MM.1S (cell line): ENCODE results near the gene SEMA6C.

ENCODE experiments used
- DNase-seq: peaks from one replicate; pipeline ENCODE4 v3.0.0-alpha.2; 2015
- H2AFZ ChIP-seq: fragments of 300-600 bp; sonication (generic); 2 replicates; pipeline ENCODE4 v1.6.0; 2016; ENCODE audit warnings: antibody characterized with exemption, low read length
- H3F3A ChIP-seq: fragments of 300-600 bp; sonication (generic); 2 replicates; pipeline ENCODE4 v1.6.1; 2016; ENCODE audit warnings: mild to moderate bottlenecking, antibody characterized with exemption, low read length, moderate library complexity, mixed read lengths; ENCODE audit not compliant: insufficient read depth
- H3K27ac ChIP-seq: fragments of 300-600 bp; sonication (generic); 2 replicates; pipeline ENCODE4 v1.5.1; 2016; ENCODE audit warnings: mild to moderate bottlenecking, low read length
- H3K27me3 ChIP-seq: fragments of 300-600 bp; sonication (generic); replicated peaks from 2 replicates; pipeline ENCODE4 v1.6.0; 2016; ENCODE audit warnings: low read length; ENCODE audit not compliant: insufficient read depth
- H3K36me3 ChIP-seq: fragments of 300-600 bp; sonication (generic); replicated peaks from 2 replicates; pipeline ENCODE4 v1.6.1; 2016; ENCODE audit warnings: mild to moderate bottlenecking, low read length, mixed read lengths; ENCODE audit not compliant: insufficient read depth
- H3K4me1 ChIP-seq: fragments of 300-600 bp; sonication (generic); 2 replicates; pipeline ENCODE4 v1.6.1; 2016; ENCODE audit warnings: low read length, mixed read lengths
- H3K4me2 ChIP-seq: fragments of 300-600 bp; sonication (generic); 2 replicates; pipeline ENCODE4 v1.6.0; 2016; ENCODE audit warnings: low read depth, low read length
- H3K4me3 ChIP-seq: fragments of 300-600 bp; sonication (generic); 2 replicates; pipeline ENCODE4 v1.5.1; 2016; ENCODE audit warnings: low read length, mixed read lengths
- H3K79me2 ChIP-seq: fragments of 300-600 bp; sonication (generic); 2 replicates; pipeline ENCODE4 v1.6.1; 2016; ENCODE audit warnings: mixed run types, low read length, mixed read lengths
- H3K9ac ChIP-seq: fragments of 300-600 bp; sonication (generic); 2 replicates; pipeline ENCODE4 v1.6.1; 2016; ENCODE audit warnings: low read length, mixed read lengths
- H3K9me2 ChIP-seq: fragments of 300-600 bp; sonication (generic); replicated peaks from 2 replicates; pipeline ENCODE4 v1.6.1; 2016; ENCODE audit warnings: mild to moderate bottlenecking, low read length, mixed read lengths; ENCODE audit not compliant: insufficient read depth
- H3K9me3 ChIP-seq: fragments of 300-600 bp; sonication (generic); replicated peaks from 2 replicates; pipeline ENCODE4 v1.6.1; 2016; ENCODE audit warnings: mild to moderate bottlenecking, low read length, mixed read lengths; ENCODE audit not compliant: insufficient read depth
- H4K20me1 ChIP-seq: fragments of 300-600 bp; sonication (generic); 2 replicates; pipeline ENCODE4 v1.6.1; 2016; ENCODE audit warnings: mild to moderate bottlenecking, low read length, moderate library complexity, mixed read lengths; ENCODE audit not compliant: insufficient read depth
- CTCF ChIP-seq: fragments of 300-600 bp; sonication (generic); IDR thresholded peaks from 2 replicates; pipeline ENCODE4 v1.5.1; 2016; ENCODE audit warnings: antibody characterized with exemption, low read length, mixed read lengths
- EZH2 ChIP-seq: fragments of 300-600 bp; sonication (generic); optimal IDR thresholded peaks from 2 replicates; pipeline ENCODE3; 2017; ENCODE audit warnings: low read depth, mild to moderate bottlenecking, antibody characterized with exemption, low read length, mixed read lengths
- EZH2phosphoT487 ChIP-seq: fragments of 300-600 bp; sonication (generic); IDR thresholded peaks from 2 replicates; pipeline ENCODE4 v1.6.1; 2018; ENCODE audit warnings: antibody characterized with exemption, low read length

SEMA6C gene

GRCh38 chr1:151146072-151146411 lies 389 bp downstream of the SEMA6C start:
- peaks cover 15% of the 10 kb centered on the region for H3K27me3 ChIP-seq
- H3F3A ChIP-seq, result no peaks in the 10 kb centered on the region
- no peaks in the 10 kb centered on the region for H3K9me3 ChIP-seq
- H3K4me1 ChIP-seq, result peaks cover 8% of the 10 kb centered on the region; the same call in 1 of the 2 replicates
- H2AFZ ChIP-seq, result peak overlapping the region; percentile 99
- no peak for DNase-seq
- no peak for TF ChIP-seq EZH2
- TF ChIP-seq CTCF, result no peak
- no peak for TF ChIP-seq EZH2phosphoT487
- H3K4me3 ChIP-seq, result peak overlapping the region; percentile 96
- no peaks in the 10 kb centered on the region for H4K20me1 ChIP-seq
- no peaks in the 10 kb centered on the region for H3K36me3 ChIP-seq
- H3K9me2 ChIP-seq, result no peaks in the 10 kb centered on the region
- peak overlapping the region; percentile 56; the same call in 1 of the 2 replicates for H3K9ac ChIP-seq
- no peaks in the 10 kb centered on the region for H3K79me2 ChIP-seq
- no peak overlapping the region for H3K27ac ChIP-seq
- peak overlapping the region; percentile 100 for H3K4me2 ChIP-seq

GRCh38 chr1:151145304-151146071 lies 943 bp downstream of the SEMA6C start:
- TF ChIP-seq EZH2 (no peak), CTCF (no peak)
- H3K4me1 ChIP-seq, result peaks cover 8% of the 10 kb centered on the region; the same call in 1 of the 2 replicates
- H3K27me3 ChIP-seq, result peaks cover 15% of the 10 kb centered on the region
- H4K20me1 ChIP-seq, result no peaks in the 10 kb centered on the region
- H3F3A ChIP-seq, result no peaks in the 10 kb centered on the region
- DNase-seq, result no peak
- H3K27ac ChIP-seq, result no peak overlapping the region
- no peaks in the 10 kb centered on the region for H3K79me2 ChIP-seq
- H2AFZ ChIP-seq, result peak overlapping the region; percentile 99
- H3K4me3 ChIP-seq, result peak overlapping the region; percentile 96
- peak overlapping the region; percentile 56; the same call in 1 of the 2 replicates for H3K9ac ChIP-seq
- no peaks in the 10 kb centered on the region for H3K36me3 ChIP-seq
- no peaks in the 10 kb centered on the region for H3K9me3 ChIP-seq
- peak overlapping the region; percentile 100 for H3K4me2 ChIP-seq
- H3K9me2 ChIP-seq, result no peaks in the 10 kb centered on the region

GRCh38 chr1:151144474-151145303 lies 1.7 kb downstream of the SEMA6C start:
- no peak overlapping the region for H2AFZ ChIP-seq
- H3K4me1 ChIP-seq, result peaks cover 8% of the 10 kb centered on the region; the same call in 1 of the 2 replicates
- no peak overlapping the region for H3K9ac ChIP-seq
- no peak overlapping the region for H3K4me2 ChIP-seq
- peaks cover 20% of the 10 kb centered on the region for H3K27me3 ChIP-seq
- no peaks in the 10 kb centered on the region for H4K20me1 ChIP-seq
- no peaks in the 10 kb centered on the region for H3K9me3 ChIP-seq
- no peaks in the 10 kb centered on the region for H3F3A ChIP-seq
- H3K36me3 ChIP-seq, result no peaks in the 10 kb centered on the region
- TF ChIP-seq EZH2, result no peak
- TF ChIP-seq CTCF, result no peak
- TF ChIP-seq EZH2phosphoT487, result no peak
- no peaks in the 10 kb centered on the region for H3K79me2 ChIP-seq
- no peak for DNase-seq
- H3K4me3 ChIP-seq, result no peak overlapping the region
- H3K27ac ChIP-seq, result no peak overlapping the region
- H3K9me2 ChIP-seq, result no peaks in the 10 kb centered on the region
